ENCODE results near the gene CD209.

Gene CD209

GRCh38 chr19:7742991-7743390 is 4.3 kb downstream of the CD209 start:
- TF ChIP-seq ZFX (IDR thresholded peaks at IDR 0.05; ENCODE audit: borderline replicate concordance) (no peak), CTCF (IDR thresholded peaks at IDR 0.05) (no peak)
- H3K27ac ChIP-seq = no peak overlapping the region

GRCh38 chr19:7742575-7742974 is 4.8 kb downstream of the CD209 start:
- TF ChIP-seq ZFX (IDR thresholded peaks at IDR 0.05; ENCODE audit: borderline replicate concordance) (no peak), CTCF (IDR thresholded peaks at IDR 0.05) (no peak)
- no peak overlapping the region for H3K27ac ChIP-seq

DNA sequence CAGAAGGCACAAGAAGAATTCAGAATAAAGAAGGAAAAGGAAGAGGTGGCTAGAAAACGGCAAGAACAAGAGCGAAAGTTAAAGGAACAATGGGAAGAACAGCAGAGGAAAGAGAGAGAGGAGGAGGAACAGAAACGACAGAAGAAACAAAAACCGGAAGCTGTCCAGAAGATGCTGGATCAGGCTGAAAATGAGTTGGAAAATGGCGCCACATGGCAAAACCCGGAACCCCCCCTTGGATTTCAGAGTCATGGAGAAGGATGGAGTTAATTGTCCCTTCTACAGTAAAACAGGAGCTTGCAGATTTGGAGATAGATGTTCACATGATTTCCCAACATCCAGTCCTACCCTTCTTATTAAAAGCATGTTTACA is 6.7 kb downstream of the CD209 start:
- no peak overlapping the region for H3K27ac ChIP-seq
- no peak for TF ChIP-seq CTCF (IDR thresholded peaks at IDR 0.05)

DNA sequence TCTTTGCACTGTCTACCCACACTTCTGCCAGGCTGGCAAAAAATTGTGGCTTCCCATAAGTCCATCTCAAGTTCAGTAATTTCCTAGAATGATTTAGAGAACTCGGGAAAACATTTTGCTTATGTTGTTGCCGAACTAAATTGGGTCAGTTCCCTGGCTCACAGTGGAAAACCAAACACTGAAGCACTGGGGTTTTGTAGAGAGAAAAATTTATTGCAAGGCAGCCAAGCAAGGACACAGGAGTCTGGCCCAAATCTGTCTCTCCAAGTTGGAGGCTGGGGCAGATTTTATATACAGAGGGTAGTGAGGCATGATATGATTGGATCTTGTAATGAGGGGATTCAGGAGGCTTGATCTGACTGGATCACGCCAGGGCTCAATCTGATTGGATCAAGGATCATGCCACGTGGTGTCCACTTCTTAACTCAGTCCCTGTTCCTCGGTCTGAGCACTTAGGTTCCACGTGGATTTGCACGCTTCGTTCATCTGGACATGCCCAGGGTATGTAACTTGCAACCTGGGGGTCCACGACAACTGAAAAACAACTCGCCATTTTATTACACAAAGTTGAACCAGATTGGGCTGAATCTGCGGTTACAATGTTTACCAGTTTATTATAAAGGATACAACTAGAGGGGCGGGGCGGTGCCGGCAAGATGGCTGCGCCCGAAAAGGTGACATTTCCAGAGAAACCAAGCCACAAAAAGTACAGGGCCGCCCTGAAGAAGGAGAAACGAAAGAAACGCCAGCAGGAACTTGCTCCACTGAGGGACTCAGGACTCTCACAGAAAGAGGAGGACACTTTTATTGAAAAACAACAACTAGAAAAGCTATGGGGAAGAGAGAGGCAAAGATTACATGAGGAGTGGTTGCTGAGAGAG is 7.3 kb downstream of the CD209 start:
- TF ChIP-seq ZFX (IDR thresholded peaks at IDR 0.05; ENCODE audit: borderline replicate concordance) = no peak
- TF ChIP-seq CTCF (IDR thresholded peaks at IDR 0.05) = no peak
- no peak overlapping the region for H3K27ac ChIP-seq

GRCh38 chr19:7739211-7739755 is 8.1 kb downstream of the CD209 start:
- H3K27ac ChIP-seq = no peak overlapping the region
- no peak for TF ChIP-seq ZFX (IDR thresholded peaks at IDR 0.05; ENCODE audit: borderline replicate concordance)
- no peak for TF ChIP-seq CTCF (IDR thresholded peaks at IDR 0.05)

DNA sequence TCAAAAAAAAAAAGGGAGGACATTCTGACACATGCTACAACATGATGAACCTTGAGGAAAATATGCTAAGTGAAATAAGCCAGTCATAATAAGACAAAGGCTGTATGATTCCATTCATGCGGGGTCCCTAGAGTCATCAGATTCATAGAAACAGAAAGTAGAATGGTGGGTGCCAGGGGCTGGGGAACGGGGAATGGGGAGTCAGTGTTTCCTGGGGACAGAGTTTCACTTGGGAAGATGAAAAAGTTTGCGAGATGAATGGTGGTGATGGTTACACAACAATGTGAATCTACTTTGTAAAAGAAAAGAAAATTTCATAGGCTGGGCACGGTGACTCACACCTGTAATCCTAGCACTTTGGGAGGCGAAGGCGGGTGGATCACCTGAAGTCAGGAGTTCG is 9.3 kb downstream of the CD209 start:
- no peak overlapping the region for H3K27ac ChIP-seq
- TF ChIP-seq CTCF (IDR thresholded peaks at IDR 0.05) (no peak), ZFX (IDR thresholded peaks at IDR 0.05; ENCODE audit: borderline replicate concordance) (no peak)

GRCh38 chr19:7737215-7737614 is 10.1 kb downstream of the CD209 start:
- H3K27ac ChIP-seq = no peak overlapping the region
- no peak for TF ChIP-seq ZFX (IDR thresholded peaks at IDR 0.05; ENCODE audit: borderline replicate concordance)
- TF ChIP-seq CTCF (IDR thresholded peaks at IDR 0.05) = no peak
